D721Med (cell line): Measurements from ENCODE around the gene SLC6A5.

Experiments
- DNase-seq: peaks from one replicate; pipeline ENCODE4 v3.0.0; 2011; ENCODE audit warnings: low spot score; ENCODE audit not compliant: insufficient read length
- FAIRE-seq: peaks from 2 replicates; lab custom pipeline; 2011; peaks lifted over from hg19 to GRCh38; lab: Jason Lieb, UNC
- CTCF ChIP-seq: IDR thresholded peaks from 2 replicates; pipeline ENCODE4 v1.5.1; 2012; ENCODE audit warnings: mild to moderate bottlenecking, control low read depth; ENCODE audit not compliant: insufficient read depth; ENCODE audit errors: missing control alignments

The SLC6A5 gene

GRCh38 chr11:20652150-20652806 lies 52.9 kb downstream of the SLC6A5 start:
- no peak for DNase-seq
- TF ChIP-seq CTCF: no peak
- no peak for FAIRE-seq

- FAIRE-seq (no peak), DNase-seq (no peak)
- no peak for TF ChIP-seq CTCF
Measured at GRCh38 chr11:20654038-20654437, 54.6 kb downstream of the SLC6A5 start.

GRCh38 chr11:20656901-20657300 lies 57.5 kb downstream of the SLC6A5 start:
- FAIRE-seq: no peak
- no peak for TF ChIP-seq CTCF
- DNase-seq: no peak

GRCh38 chr11:20658135-20658534 lies 58.7 kb downstream of the SLC6A5 start:
- no peak for DNase-seq
- FAIRE-seq: no peak
- no peak for TF ChIP-seq CTCF

GRCh38 chr11:20661445-20661844 lies 62.0 kb downstream of the SLC6A5 start:
- FAIRE-seq (no peak), DNase-seq (no peak)
- TF ChIP-seq CTCF: no peak

GRCh38 chr11:20661850-20662249 lies 62.4 kb downstream of the SLC6A5 start:
- no peak for TF ChIP-seq CTCF
- DNase-seq (no peak), FAIRE-seq (no peak)

GRCh38 chr11:20668131-20668809 lies 68.9 kb downstream of the SLC6A5 start:
- no peak for TF ChIP-seq CTCF
- FAIRE-seq (no peak), DNase-seq (no peak)
